ENCODE results near the gene IRF2.

IRF2 gene

DNA sequence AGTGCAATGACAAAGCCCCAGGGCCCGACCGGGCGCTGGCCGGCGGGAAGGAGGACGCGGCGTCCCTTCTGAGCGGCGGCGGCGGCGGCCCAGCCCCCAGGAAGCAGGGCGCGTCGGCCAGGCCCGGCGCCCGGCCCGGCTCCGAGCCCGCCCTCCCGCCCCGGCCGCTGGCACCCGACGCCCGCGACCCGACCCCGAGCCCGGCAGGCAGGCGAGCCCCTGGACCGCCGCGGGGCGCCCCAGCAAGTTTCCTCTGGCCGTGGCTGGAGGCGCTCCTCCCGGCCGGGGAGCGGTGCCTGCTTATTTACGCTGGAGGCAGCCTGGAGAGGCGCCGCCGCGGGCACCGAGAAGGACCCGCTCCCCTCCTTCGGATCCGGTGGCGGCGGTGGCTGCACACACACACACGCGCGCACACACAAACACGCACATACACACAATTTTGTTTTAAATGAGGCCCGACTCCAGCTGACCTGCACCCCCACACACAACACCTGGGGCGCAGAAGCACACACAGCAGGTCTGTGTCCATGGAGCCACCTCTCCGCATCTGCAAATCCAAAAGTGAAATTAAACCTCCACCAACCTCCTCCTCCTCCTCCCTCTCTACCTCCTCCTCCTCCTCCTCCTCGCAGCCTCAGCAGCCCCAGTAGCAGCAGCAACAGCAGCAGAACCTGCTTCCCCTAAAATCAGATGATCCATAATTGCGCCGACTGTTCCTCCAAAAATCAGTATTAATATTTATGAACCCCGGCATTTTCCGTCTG, 669 bp downstream of the IRF2 start:
- DNase-seq, result no peak

GRCh38 chr4:184472614-184473498, 1.5 kb downstream of the IRF2 start:
- no peak for DNase-seq

- no peak for DNase-seq
Observed at GRCh38 chr4:184471881-184472613, 2.3 kb downstream of the IRF2 start.

DNA sequence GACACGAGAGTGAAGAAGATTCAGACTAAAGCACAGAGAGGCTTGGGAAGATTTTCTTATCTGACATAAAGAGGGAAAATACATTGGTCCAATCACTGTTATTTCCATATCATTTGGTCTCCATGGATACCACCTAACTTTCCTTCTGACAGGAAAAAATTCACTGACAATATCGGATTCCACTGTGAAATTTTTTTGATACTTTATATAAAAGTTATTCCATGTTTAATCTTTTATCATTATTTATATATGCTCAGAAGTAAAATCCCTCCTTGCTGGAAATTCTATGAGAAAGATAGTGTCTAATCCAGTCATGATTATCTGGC, 3.6 kb downstream of the IRF2 start:
- DNase-seq, result no peak

GRCh38 chr4:184466634-184467033, 7.7 kb downstream of the IRF2 start:
- DNase-seq, result no peak

DNA sequence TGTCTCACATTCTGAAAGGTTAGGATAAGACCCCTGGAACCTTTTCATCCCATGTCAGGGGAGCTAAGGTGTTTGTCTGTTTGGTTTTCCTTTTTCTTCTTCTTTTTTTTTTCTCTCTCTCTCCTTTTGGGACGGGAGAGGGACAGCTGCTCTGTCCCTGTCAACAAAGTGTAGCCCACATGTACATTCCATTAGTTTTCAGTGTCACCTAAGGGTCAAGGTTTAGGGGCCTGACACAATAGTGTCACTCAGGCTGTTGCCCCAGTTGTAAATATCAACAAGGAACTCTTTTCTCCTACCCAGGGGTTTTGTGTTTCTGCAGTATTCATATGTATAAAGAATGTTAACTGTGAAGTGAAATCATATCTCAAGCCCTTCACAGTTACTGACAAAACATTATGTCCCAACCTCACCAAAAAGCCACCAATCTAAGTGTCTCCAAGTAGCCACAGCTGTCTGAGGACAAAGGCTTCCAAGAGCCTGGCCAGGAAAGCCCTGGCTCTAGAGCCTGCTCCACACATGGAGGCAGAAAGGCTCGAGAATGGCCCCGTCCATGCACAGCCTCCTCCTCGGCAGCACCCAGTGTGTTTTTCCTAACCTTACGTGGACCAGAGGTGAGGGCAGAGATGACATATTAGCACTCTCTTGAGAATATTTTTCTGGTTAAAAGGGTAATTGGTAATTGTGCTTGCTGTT, 9.4 kb downstream of the IRF2 start:
- no peak for DNase-seq

GRCh38 chr4:184463856-184464255, 10.5 kb downstream of the IRF2 start:
- DNase-seq, result no peak

DNA sequence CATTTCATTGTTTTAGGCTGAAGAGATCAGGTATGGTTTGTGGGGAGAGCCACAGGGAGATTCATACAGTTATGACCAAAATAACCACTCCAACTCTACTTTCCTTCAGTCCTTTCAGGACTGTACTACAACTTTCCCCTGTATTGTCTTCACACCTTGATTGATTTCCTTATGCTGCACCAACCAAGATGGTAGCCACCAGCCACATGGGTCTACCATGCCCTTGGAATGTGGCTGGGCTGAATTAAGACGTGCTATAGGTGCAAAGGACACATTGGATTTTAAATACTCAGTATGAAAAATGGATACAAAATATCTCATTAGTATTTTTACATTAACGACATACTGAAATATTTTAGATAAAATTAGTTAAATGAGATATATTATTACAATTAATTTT, 11.2 kb downstream of the IRF2 start:
- no peak for DNase-seq

DNA sequence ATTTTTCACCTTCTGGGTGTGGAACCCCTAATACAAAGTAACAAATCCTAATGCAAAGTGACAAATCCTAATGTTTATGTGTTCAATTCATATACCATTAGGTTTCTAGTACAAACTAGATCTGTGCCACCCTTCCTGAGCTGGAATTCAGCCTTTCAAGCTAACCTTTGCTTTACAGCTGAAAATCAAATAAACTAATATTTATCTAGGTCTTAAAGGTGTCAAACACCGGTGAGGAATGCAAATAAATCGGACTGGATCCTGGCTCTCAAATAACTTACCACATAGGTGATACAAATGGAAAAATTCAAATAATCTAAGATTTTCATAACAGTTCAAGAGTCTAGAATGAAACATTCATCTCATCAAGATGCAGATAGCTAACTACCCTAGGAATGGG, 11.6 kb downstream of the IRF2 start:
- no peak for DNase-seq

DNA sequence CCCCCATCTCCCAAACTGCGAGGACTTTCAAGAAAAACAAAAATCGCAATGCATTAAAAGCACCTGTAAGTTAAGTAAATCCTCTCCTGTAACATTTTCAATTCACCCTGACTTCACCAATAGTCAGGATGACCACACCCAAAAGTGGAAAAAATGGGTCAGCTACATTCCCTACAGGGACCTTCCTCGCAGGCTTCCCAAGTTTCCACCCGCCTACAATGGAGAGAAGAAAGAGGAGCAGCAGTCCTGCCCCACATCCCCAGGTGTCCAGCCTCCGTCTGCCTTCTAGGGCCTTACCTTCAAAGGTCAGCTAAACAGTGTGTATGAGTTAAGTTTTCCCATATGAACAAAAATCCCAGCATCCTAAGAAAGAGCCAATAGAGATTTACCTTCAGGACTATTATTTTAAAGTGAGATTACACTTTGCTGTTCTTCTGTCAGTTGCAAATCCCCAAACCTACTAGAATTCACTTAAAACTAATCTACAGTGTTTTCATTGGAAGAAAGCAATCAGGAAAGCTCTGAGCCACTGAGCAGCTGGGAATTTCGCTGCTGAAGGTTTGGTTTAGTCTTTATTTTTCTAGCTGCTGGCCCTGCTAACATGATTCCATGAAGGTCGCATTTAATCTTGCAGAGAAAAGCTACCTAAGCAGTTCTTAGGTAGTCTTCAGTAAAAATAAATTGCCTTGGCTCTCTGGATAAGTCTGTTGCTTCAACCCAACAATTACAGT, 12.5 kb downstream of the IRF2 start:
- no peak for DNase-seq

DNA sequence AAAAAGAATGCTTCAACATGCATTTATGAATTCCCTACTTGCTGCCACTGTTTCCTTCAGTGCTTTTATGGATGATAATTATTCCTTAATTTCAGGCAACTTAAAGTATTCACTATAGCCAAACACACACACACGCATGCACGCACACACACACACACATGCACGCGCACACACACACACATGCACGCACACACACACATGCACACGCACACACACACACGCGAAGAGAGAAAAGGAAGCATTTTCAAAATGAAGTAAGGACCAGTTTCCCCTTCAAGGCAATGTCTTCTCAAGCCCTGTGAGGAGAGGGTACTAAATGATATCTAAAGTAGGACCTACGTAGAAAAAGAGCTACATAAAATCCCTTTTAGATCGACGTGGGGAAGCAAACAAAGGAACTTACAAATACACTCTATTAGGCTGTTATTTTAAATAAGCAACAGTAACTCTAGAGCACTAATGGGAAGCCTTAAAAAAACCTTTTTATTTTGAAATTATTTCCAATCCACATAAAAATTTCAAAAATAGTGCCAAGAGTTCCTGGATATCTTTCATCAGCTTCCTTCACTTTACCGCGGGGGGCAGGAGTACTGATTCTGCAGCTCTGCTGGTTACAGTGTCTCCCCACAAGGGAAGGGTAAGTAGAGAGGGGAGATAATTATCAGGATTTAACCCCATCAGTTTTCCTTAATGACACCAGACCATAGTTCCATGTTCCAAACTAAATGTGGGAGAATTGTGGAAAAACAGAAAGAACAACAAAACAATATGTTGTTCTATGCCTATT, 13.7 kb downstream of the IRF2 start:
- no peak for DNase-seq

- no peak for DNase-seq
Observed at GRCh38 chr4:184459413-184459812, 14.9 kb downstream of the IRF2 start.

- DNase-seq, result no peak
Observed at GRCh38 chr4:184457535-184458249, 16.7 kb downstream of the IRF2 start.

GRCh38 chr4:184456337-184456736, 18.0 kb downstream of the IRF2 start:
- DNase-seq, result no peak

DNA sequence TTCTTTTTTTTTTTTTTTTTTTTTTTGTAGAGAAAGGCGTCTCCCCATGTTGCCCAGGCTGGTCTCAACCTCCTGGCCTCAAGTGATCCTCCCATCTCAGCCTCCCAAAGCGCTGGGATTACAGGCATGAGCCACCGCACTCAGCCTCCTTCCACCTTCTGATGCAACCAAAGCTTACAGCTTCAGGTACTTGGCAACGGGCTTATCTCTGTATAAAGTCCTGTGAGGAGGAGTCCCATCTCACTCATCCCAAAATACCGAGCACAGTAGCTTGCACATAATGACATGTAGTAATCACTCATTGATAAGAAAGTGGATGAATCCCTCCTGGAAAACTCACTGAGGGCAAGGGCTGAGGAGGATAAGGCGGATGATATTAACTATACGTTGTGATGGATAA, 19.1 kb downstream of the IRF2 start:
- DNase-seq, result no peak

DNA sequence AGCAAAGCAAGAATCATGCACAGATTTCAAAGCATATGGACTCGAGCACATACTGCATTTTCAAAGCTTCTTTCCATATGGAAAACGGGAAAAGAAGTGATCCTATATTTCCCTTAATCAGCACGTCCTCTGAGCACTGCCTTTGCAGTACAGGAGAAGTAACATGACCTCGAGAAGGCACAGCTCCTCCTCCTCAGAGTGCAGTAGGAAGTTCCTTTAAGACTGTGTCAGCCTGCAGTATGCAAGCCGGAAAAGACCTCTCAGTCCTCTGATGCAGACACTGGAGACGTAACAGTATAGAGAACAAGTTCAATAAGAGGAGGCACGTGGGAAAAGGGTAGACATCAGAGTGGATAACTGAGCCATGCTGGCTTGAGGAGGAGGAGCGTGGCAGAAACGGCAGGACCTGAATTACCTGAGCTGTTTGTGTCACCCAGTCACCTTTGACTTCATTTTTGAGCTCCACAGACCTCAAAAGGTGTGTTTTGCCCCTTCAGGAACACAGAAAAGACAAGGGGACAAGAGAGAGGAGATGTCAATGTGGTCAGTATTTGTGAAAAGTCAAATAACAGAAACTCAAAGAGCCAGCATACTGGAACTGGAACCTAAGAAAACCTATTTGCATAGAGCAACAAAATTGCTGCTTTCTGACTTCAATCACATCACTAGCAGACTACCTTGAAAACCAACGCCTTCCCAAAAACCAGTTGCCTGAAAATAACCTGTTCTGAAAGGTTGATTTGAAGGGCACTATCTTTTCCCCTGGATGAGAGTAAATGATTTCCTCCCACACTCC, 20.8 kb downstream of the IRF2 start:
- DNase-seq, result no peak

GRCh38 chr4:184452740-184453139, 21.6 kb downstream of the IRF2 start:
- DNase-seq, result no peak

DNA sequence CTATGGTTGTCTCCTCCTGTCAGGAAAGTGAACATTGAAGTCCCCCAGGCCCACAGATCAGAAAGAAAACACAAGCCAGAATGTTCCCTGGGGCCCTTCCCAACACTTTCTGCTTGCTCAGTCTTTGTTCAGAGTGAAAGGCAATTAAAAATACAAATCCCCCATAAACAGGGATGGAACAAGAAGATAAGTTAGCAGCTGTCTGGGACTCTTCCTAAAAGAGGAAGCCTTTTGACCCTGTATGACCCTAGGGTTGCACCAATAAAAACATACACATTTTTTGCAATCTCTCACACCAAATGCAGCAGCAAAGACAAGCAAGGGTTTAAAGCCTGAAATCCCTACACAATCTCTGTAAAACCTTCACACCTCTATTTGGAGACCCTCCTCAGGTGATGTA, 22.6 kb downstream of the IRF2 start:
- no peak for DNase-seq

- no peak for DNase-seq
Observed at GRCh38 chr4:184450743-184451535, 23.4 kb downstream of the IRF2 start.

Data from NCI-H2171 treated with DMSO at 0.1 percent for 48 hours (cell line).